HL-60 (cell line): Measurements from ENCODE around the gene EOMES.

Experiments used
- SPI1 ChIP-seq: IDR thresholded peaks from 2 replicates; pipeline ENCODE4 v1.6.1; 2012; ENCODE audit warnings: low read depth, mild to moderate bottlenecking, borderline replicate concordance
- TF ChIP-seq, protein P1 (sequence below): IDR thresholded peaks from one replicate; pipeline ENCODE4 v1.5.1; 2011; ENCODE audit warnings: low read length, control low read depth, inconsistent platforms; ENCODE audit not compliant: insufficient read depth
- TF ChIP-seq, protein P2 (sequence below): IDR thresholded peaks from 2 replicates; pipeline ENCODE4 v1.6.1; 2012; ENCODE audit warnings: low read depth; ENCODE audit not compliant: insufficient replicate concordance

DNA sequence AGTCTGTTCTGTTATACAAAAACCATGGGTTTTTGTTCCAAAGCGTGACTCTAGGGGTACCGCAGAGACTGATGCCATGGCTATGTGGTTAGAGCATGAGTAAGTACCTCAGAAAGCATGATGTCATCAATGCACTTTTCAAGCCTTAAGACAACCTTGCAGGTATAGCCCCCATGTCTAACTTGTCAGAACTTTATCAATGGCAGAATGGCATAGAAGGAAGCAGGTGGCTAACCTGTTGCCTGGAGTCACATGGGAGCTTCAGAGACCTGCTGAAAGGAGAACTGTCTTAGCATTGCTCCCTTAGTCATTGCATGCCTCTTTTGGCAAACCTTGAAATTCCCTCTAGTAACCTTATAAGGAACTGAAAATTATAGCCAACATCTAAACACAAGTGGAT is 52.5 kb downstream of the EOMES start:
- TF ChIP-seq, protein P1, sequence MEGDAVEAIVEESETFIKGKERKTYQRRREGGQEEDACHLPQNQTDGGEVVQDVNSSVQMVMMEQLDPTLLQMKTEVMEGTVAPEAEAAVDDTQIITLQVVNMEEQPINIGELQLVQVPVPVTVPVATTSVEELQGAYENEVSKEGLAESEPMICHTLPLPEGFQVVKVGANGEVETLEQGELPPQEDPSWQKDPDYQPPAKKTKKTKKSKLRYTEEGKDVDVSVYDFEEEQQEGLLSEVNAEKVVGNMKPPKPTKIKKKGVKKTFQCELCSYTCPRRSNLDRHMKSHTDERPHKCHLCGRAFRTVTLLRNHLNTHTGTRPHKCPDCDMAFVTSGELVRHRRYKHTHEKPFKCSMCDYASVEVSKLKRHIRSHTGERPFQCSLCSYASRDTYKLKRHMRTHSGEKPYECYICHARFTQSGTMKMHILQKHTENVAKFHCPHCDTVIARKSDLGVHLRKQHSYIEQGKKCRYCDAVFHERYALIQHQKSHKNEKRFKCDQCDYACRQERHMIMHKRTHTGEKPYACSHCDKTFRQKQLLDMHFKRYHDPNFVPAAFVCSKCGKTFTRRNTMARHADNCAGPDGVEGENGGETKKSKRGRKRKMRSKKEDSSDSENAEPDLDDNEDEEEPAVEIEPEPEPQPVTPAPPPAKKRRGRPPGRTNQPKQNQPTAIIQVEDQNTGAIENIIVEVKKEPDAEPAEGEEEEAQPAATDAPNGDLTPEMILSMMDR, result no peak
- TF ChIP-seq, protein P2, sequence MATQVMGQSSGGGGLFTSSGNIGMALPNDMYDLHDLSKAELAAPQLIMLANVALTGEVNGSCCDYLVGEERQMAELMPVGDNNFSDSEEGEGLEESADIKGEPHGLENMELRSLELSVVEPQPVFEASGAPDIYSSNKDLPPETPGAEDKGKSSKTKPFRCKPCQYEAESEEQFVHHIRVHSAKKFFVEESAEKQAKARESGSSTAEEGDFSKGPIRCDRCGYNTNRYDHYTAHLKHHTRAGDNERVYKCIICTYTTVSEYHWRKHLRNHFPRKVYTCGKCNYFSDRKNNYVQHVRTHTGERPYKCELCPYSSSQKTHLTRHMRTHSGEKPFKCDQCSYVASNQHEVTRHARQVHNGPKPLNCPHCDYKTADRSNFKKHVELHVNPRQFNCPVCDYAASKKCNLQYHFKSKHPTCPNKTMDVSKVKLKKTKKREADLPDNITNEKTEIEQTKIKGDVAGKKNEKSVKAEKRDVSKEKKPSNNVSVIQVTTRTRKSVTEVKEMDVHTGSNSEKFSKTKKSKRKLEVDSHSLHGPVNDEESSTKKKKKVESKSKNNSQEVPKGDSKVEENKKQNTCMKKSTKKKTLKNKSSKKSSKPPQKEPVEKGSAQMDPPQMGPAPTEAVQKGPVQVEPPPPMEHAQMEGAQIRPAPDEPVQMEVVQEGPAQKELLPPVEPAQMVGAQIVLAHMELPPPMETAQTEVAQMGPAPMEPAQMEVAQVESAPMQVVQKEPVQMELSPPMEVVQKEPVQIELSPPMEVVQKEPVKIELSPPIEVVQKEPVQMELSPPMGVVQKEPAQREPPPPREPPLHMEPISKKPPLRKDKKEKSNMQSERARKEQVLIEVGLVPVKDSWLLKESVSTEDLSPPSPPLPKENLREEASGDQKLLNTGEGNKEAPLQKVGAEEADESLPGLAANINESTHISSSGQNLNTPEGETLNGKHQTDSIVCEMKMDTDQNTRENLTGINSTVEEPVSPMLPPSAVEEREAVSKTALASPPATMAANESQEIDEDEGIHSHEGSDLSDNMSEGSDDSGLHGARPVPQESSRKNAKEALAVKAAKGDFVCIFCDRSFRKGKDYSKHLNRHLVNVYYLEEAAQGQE, result no peak
- no peak; the same call in 1 of the 2 replicates for TF ChIP-seq SPI1
